K562 (cell line): ENCODE data around the gene GADD45GIP1. TPM values are rescaled to one million over a fixed set of nuclear protein-coding genes. Genes with fewer than 3 reads are reported as not detected.

Experiments
- ARHGAP35 ChIP-seq: fragments of 450-650 bp; IDR thresholded peaks from 2 replicates; pipeline ENCODE4 v1.6.1; 2018; ENCODE audit not compliant: partially characterized antibody
- CHAMP1 ChIP-seq: fragments of 450-650 bp; IDR thresholded peaks from 2 replicates; pipeline ENCODE4 v1.6.1; 2016; ENCODE audit warnings: mild to moderate bottlenecking
- CSDE1 ChIP-seq, 2 experiments: fragments of 450-650 bp; IDR thresholded peaks; 2 replicates each; pipeline ENCODE4 v1.6.1; 2016; ENCODE audit warnings: mild to moderate bottlenecking in 1 of 2
- FUS ChIP-seq: fragments of 200-400 bp; formaldehyde crosslinking; optimal IDR thresholded peaks from 2 replicates; pipeline ENCODE3; 2017; ENCODE audit warnings: low read depth, low read length
- MECOM ChIP-seq: fragments of 250-450 bp; sonication (Bioruptor Pico); IDR thresholded peaks from 2 replicates; pipeline ENCODE4 v1.8.0; 2022; ENCODE audit warnings: inconsistent platforms
- PHF20 ChIP-seq: fragments of 450-650 bp; IDR thresholded peaks from 2 replicates; pipeline ENCODE4 v1.6.1; 2018; ENCODE audit not compliant: partially characterized antibody
- RBM22 ChIP-seq: fragments of 200-400 bp; formaldehyde crosslinking; IDR thresholded peaks from 2 replicates; pipeline ENCODE4 v1.6.1; 2018; ENCODE audit warnings: low read length, low read depth; ENCODE audit not compliant: poor library complexity, severe bottlenecking
- SMAD2 ChIP-seq: fragments of 150-350 bp; IDR thresholded peaks from 2 replicates; pipeline ENCODE4 v1.6.1; 2014; ENCODE audit warnings: low read depth, mild to moderate bottlenecking, low read length
- SMC3 ChIP-seq: conservative IDR thresholded peaks from 2 replicates; pipeline ENCODE4 v1.6.1; 2011; ENCODE audit warnings: low read depth, low read length, improper control_type of control experiment; ENCODE audit not compliant: insufficient read depth
- TCF7L2 ChIP-seq: fragments of 150-350 bp; IDR thresholded peaks from 2 replicates; pipeline ENCODE4 v1.6.1; 2016; ENCODE audit warnings: low read depth, mild to moderate bottlenecking, low read length, moderate library complexity
- TRIM28 ChIP-seq: fragments of 450-650 bp; IDR thresholded peaks from 2 replicates; pipeline ENCODE4 v1.6.1; 2017
- ZNF232 ChIP-seq: sonication (generic); formaldehyde crosslinking; IDR thresholded peaks from 2 replicates; pipeline ENCODE4 v1.8.0; 2022; ENCODE audit warnings: mild to moderate bottlenecking, missing genetic modification reagents
- ZNF740 ChIP-seq, 3 experiments: fragments of 200-800 bp in 1 of 3; sonication (Bioruptor generic) in 1 of 3; sonication (generic) in 1 of 3; formaldehyde crosslinking in 1 of 3; IDR thresholded peaks; 2 replicates each; pipeline versions ENCODE4 v1.6.1 to v1.8.0; 2016 to 2022; ENCODE audit warnings: mild to moderate bottlenecking in 2 of 3, missing compliant biosample characterization in 2 of 3, missing genetic modification characterization in 2 of 3, missing genetic modification reagents in 1 of 3
- polyA plus RNA-seq, 8 experiments: library from polyadenylated mRNA; depleted of rRNA in 4 of 8; stranded (reverse) in 5 of 8; unstranded in 3 of 8; fragments of >200 nt; fragmentation: Nextera tagmentation in 2 of 8; fragmentation: Illumina TruSeq in 1 of 8; extraction: Ambion mirVana in 2 of 8; extraction: Trizol in 1 of 8; gene quantifications; 2 replicates each; pipeline versions ENCODE4 v1.2.1 to v1.2.3, GENCODE V29; 2011 to 2014; ENCODE audit warnings: inconsistent platforms in 1 of 8, missing spikeins in 1 of 8
- total RNA-seq, 7 experiments: library from RNA; depleted of rRNA in 6 of 7; stranded (reverse); fragments of >200 nt in 6 of 7; fragmentation: Illumina TruSeq in 2 of 7; extraction: Trizol in 2 of 7; gene quantifications; 2 replicates each; pipeline versions ENCODE4 v1.2.1 to v1.2.3, GENCODE V29; 2011 to 2021; ENCODE audit warnings: low replicate concordance in 1 of 7
- TF ChIP-seq, protein P1 (sequence below), 2 experiments: fragments of 450-650 bp in 1 of 2; IDR thresholded peaks; 2 replicates each; pipeline ENCODE4 v1.6.1; 2011 to 2017; ENCODE audit warnings: low read depth in 2 of 2, antibody characterized with exemption in 1 of 2, borderline replicate concordance in 1 of 2, low read length in 1 of 2, mild to moderate bottlenecking in 1 of 2, mixed read lengths in 1 of 2; ENCODE audit not compliant: control insufficient read depth in 1 of 2
- TF ChIP-seq, protein P2 (sequence below): sonication (generic); formaldehyde crosslinking; IDR thresholded peaks from 2 replicates; pipeline ENCODE4 v1.8.0; 2023; ENCODE audit warnings: mild to moderate bottlenecking, missing genetic modification reagents

The GADD45GIP1 gene
- total and polyA plus RNA-seq, 9 of the 15 experiments (the other 6 are each of a cell fraction or from before 2014, with no cell fraction given), result 5.1 to 161 (median 29.2) TPM

- TF ChIP-seq, protein P1, sequence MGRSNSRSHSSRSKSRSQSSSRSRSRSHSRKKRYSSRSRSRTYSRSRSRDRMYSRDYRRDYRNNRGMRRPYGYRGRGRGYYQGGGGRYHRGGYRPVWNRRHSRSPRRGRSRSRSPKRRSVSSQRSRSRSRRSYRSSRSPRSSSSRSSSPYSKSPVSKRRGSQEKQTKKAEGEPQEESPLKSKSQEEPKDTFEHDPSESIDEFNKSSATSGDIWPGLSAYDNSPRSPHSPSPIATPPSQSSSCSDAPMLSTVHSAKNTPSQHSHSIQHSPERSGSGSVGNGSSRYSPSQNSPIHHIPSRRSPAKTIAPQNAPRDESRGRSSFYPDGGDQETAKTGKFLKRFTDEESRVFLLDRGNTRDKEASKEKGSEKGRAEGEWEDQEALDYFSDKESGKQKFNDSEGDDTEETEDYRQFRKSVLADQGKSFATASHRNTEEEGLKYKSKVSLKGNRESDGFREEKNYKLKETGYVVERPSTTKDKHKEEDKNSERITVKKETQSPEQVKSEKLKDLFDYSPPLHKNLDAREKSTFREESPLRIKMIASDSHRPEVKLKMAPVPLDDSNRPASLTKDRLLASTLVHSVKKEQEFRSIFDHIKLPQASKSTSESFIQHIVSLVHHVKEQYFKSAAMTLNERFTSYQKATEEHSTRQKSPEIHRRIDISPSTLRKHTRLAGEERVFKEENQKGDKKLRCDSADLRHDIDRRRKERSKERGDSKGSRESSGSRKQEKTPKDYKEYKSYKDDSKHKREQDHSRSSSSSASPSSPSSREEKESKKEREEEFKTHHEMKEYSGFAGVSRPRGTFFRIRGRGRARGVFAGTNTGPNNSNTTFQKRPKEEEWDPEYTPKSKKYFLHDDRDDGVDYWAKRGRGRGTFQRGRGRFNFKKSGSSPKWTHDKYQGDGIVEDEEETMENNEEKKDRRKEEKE (IDR thresholded peaks at IDR 0.05; ENCODE audit: borderline replicate concordance in 1 of 2, control insufficient read depth in 1 of 2, low read depth in 2 of 2, low read length in 1 of 2), result no peak
- TF ChIP-seq TRIM28, result no peak
- no peak for TF ChIP-seq TCF7L2
- TF ChIP-seq CSDE1 (IDR thresholded peaks at IDR 0.05), result no peak
- TF ChIP-seq CHAMP1, result no peak
- no peak for TF ChIP-seq ZNF740 (CRISPR knock-in tag; IDR thresholded peaks at IDR 0.05)
- TF ChIP-seq ZNF740 (tag; IDR thresholded peaks at IDR 0.05), result no peak
- TF ChIP-seq RBM22, result no peak
- no peak for TF ChIP-seq FUS
- TF ChIP-seq, protein P2, sequence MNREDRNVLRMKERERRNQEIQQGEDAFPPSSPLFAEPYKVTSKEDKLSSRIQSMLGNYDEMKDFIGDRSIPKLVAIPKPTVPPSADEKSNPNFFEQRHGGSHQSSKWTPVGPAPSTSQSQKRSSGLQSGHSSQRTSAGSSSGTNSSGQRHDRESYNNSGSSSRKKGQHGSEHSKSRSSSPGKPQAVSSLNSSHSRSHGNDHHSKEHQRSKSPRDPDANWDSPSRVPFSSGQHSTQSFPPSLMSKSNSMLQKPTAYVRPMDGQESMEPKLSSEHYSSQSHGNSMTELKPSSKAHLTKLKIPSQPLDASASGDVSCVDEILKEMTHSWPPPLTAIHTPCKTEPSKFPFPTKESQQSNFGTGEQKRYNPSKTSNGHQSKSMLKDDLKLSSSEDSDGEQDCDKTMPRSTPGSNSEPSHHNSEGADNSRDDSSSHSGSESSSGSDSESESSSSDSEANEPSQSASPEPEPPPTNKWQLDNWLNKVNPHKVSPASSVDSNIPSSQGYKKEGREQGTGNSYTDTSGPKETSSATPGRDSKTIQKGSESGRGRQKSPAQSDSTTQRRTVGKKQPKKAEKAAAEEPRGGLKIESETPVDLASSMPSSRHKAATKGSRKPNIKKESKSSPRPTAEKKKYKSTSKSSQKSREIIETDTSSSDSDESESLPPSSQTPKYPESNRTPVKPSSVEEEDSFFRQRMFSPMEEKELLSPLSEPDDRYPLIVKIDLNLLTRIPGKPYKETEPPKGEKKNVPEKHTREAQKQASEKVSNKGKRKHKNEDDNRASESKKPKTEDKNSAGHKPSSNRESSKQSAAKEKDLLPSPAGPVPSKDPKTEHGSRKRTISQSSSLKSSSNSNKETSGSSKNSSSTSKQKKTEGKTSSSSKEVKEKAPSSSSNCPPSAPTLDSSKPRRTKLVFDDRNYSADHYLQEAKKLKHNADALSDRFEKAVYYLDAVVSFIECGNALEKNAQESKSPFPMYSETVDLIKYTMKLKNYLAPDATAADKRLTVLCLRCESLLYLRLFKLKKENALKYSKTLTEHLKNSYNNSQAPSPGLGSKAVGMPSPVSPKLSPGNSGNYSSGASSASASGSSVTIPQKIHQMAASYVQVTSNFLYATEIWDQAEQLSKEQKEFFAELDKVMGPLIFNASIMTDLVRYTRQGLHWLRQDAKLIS (CRISPR knock-in tag), result no peak
- TF ChIP-seq ZNF232 (CRISPR knock-in tag), result no peak
- TF ChIP-seq SMC3, result peak; percentile 91
- peak; percentile 33 for TF ChIP-seq PHF20
- no peak for TF ChIP-seq ARHGAP35
- no peak for TF ChIP-seq SMAD2
- no peak for TF ChIP-seq MECOM (CRISPR knock-in tag)
These were observed 26.6 kb upstream of the GADD45GIP1 start (continued) for GRCh38 chr19:12983542-12984142.
